Smooth muscle cell (in vitro differentiated cells): ENCODE results near the gene PPAT. TPM values are rescaled to one million over a fixed set of nuclear protein-coding genes. Genes with fewer than 3 reads are reported as not detected.
"Not testable (repeated sequence)": the region's sequence is repeated elsewhere in the genome, so short reads cannot be mapped to it uniquely, and the experiment has no call there.

Source experiments
- DNase-seq: peaks from one replicate; lab custom pipeline; 2025; ENCODE audit not compliant: unreplicated experiment; lab: John Stamatoyannopoulos, UW
- H2AFZ ChIP-seq: fragments of 200-600 bp; sonication (generic); 2 replicates; pipeline ENCODE4 v1.6.0; 2016; ENCODE audit warnings: antibody characterized with exemption, low read depth, mild to moderate bottlenecking
- H3F3A ChIP-seq: fragments of 200-600 bp; sonication (generic); 2 replicates; pipeline ENCODE4 v1.6.0; 2017; ENCODE audit warnings: antibody characterized with exemption, low read depth
- H3K27ac ChIP-seq: fragments of 200-600 bp; sonication (generic); 2 replicates; pipeline ENCODE4 v1.5.1; 2016; ENCODE audit warnings: low read depth, mild to moderate bottlenecking
- H3K27me3 ChIP-seq: fragments of 200-600 bp; sonication (generic); 2 replicates; pipeline ENCODE4 v1.6.1; 2016; ENCODE audit warnings: low read depth, mild to moderate bottlenecking
- H3K36me3 ChIP-seq: fragments of 200-600 bp; sonication (generic); 2 replicates; pipeline ENCODE4 v1.5.1; 2016; ENCODE audit warnings: low read depth
- H3K4me1 ChIP-seq: fragments of 200-600 bp; sonication (generic); 2 replicates; pipeline ENCODE4 v1.5.1; 2016; ENCODE audit warnings: low read depth
- H3K4me2 ChIP-seq: fragments of 200-600 bp; sonication (generic); 2 replicates; pipeline ENCODE4 v1.6.0; 2016; ENCODE audit warnings: mild to moderate bottlenecking
- H3K4me3 ChIP-seq: fragments of 200-600 bp; sonication (generic); 2 replicates; pipeline ENCODE4 v1.5.1; 2016; ENCODE audit warnings: mild to moderate bottlenecking
- H3K79me2 ChIP-seq: fragments of 200-600 bp; sonication (generic); 2 replicates; pipeline ENCODE4 v1.6.0; 2016; ENCODE audit warnings: low read depth, mild to moderate bottlenecking
- H3K9ac ChIP-seq: fragments of 200-600 bp; sonication (generic); 2 replicates; pipeline ENCODE4 v1.6.0; 2016; ENCODE audit warnings: low read depth
- H3K9me3 ChIP-seq: fragments of 200-600 bp; sonication (generic); replicated peaks from 2 replicates; pipeline ENCODE4 v1.5.1; 2016; ENCODE audit warnings: low read depth
- H4K20me1 ChIP-seq: fragments of 200-600 bp; sonication (generic); 2 replicates; pipeline ENCODE4 v1.6.0; 2016; ENCODE audit warnings: low read depth
- WGBS: methylation state at CpG from one replicate; pipeline ENCODE4 v1.1.7; 2016; ENCODE audit warnings: low lambda C conversion rate; 5-methylcytosine and 5-hydroxymethylcytosine counted together
- polyA plus RNA-seq: library from polyadenylated mRNA; unstranded; fragments of >200 nt; fragmentation: Nextera tagmentation; extraction: Ambion mirVana; gene quantifications from 2 replicates; pipeline ENCODE4 v1.2.1, GENCODE V29; 2016
- total RNA-seq: library from RNA; depleted of rRNA; stranded (reverse); fragments of >200 nt; gene quantifications from 2 replicates; pipeline ENCODE4 v1.2.3, GENCODE V29; 2014
- TF ChIP-seq, protein P1 (sequence below): fragments of 200-600 bp; sonication (generic); IDR thresholded peaks from 2 replicates; pipeline ENCODE4 v1.5.1; 2017; ENCODE audit warnings: borderline replicate concordance, mild to moderate bottlenecking, antibody characterized with exemption; ENCODE audit not compliant: insufficient read depth, poor library complexity, severe bottlenecking

The PPAT gene
- total and polyA plus RNA-seq, 2 experiments from 2014 or later = 11.6 to 26.8 TPM

DNA sequence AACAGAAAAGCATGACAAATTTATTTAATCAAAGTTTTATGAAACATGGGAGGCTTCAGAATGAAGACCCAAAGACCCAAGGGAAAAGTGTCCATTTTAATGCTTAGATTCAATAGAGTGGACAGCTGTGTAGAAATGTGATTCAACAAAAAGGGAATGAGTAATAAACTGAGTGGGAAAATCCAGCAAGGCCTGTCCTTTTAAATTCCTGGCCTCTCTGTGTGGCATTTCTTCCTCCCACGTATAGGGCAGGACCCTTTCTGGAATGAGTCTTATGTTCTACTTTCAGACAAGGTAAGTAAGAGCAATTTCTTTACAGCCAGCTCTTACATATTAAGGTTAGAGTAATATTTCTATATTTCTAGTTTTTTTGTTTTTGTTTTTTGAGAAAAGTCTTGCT is 62.6 kb downstream of the PPAT start:
- H3K4me2 ChIP-seq = no peak overlapping the region
- H3K27ac ChIP-seq = peak overlapping the region; percentile 46
- no peak overlapping the region for H3K4me3 ChIP-seq
- no peak overlapping the region for H3K9ac ChIP-seq
- no peaks in the 10 kb centered on the region for H4K20me1 ChIP-seq
- no peaks in the 10 kb centered on the region for H3K4me1 ChIP-seq
- TF ChIP-seq, protein P1, sequence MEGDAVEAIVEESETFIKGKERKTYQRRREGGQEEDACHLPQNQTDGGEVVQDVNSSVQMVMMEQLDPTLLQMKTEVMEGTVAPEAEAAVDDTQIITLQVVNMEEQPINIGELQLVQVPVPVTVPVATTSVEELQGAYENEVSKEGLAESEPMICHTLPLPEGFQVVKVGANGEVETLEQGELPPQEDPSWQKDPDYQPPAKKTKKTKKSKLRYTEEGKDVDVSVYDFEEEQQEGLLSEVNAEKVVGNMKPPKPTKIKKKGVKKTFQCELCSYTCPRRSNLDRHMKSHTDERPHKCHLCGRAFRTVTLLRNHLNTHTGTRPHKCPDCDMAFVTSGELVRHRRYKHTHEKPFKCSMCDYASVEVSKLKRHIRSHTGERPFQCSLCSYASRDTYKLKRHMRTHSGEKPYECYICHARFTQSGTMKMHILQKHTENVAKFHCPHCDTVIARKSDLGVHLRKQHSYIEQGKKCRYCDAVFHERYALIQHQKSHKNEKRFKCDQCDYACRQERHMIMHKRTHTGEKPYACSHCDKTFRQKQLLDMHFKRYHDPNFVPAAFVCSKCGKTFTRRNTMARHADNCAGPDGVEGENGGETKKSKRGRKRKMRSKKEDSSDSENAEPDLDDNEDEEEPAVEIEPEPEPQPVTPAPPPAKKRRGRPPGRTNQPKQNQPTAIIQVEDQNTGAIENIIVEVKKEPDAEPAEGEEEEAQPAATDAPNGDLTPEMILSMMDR = no peak
- no peaks in the 10 kb centered on the region for H3K27me3 ChIP-seq
- H3K9me3 ChIP-seq = no peaks in the 10 kb centered on the region
- no peaks in the 10 kb centered on the region for H3K36me3 ChIP-seq
- no peaks in the 10 kb centered on the region for H3F3A ChIP-seq
- no peaks in the 10 kb centered on the region for H3K79me2 ChIP-seq
- no peak overlapping the region for H2AFZ ChIP-seq
- no peak for DNase-seq
- 13% methylated on average over 1 of the region's 1 CpG for WGBS

GRCh38 chr4:56371426-56372220 is 63.8 kb downstream of the PPAT start:
- no peak overlapping the region for H3K4me2 ChIP-seq
- no peaks in the 10 kb centered on the region for H4K20me1 ChIP-seq
- no peaks in the 10 kb centered on the region for H3K4me1 ChIP-seq
- whole genome bisulfite sequencing = 71% methylated on average over 8 of the region's 8 CpGs
- DNase-seq = no peak
- no peak overlapping the region for H3K9ac ChIP-seq
- H3F3A ChIP-seq = no peaks in the 10 kb centered on the region
- TF ChIP-seq, protein P1 = no peak
- H3K79me2 ChIP-seq = no peaks in the 10 kb centered on the region
- no peak overlapping the region for H3K27ac ChIP-seq
- H3K36me3 ChIP-seq = no peaks in the 10 kb centered on the region
- no peak overlapping the region for H3K4me3 ChIP-seq
- H3K27me3 ChIP-seq = no peaks in the 10 kb centered on the region
- H3K9me3 ChIP-seq = no peaks in the 10 kb centered on the region
- no peak overlapping the region for H2AFZ ChIP-seq

DNA sequence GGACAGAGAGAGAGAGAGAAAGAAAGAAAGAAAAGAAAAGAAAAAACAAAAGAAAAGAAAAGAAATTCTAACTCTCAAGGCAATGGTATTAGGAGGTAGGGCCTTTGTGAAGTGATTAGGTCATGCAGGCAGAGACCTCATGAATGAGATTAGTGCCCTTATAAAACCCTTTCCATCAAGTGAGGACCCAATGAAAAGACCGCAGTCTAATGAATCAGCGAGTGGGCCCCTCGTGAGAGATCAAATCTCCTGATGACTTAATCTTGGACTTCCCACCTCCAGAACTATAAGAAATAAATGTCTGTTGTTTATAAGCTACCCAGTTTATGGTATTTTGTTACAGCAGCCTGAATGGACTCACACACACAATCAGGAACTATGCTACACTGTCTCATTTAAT is 65.0 kb downstream of the PPAT start:
- Histone ChIP-seq H3K9ac (no peak overlapping the region), H2AFZ (no peak overlapping the region), H4K20me1 (no peaks in the 10 kb centered on the region), H3K36me3 (no peaks in the 10 kb centered on the region), H3K4me1 (no peaks in the 10 kb centered on the region), H3F3A (no peaks in the 10 kb centered on the region), H3K4me3 (no peak overlapping the region), H3K27me3 (no peaks in the 10 kb centered on the region), H3K79me2 (no peaks in the 10 kb centered on the region), H3K4me2 (no peak overlapping the region), H3K27ac (no peak overlapping the region), H3K9me3 (no peaks in the 10 kb centered on the region)
- WGBS = 68% methylated on average over 3 of the region's 3 CpGs
- TF ChIP-seq, protein P1 = no peak
- no peak for DNase-seq

- DNase-seq, H3K36me3 ChIP-seq, H3K27me3 ChIP-seq, H3K9me3 ChIP-seq, H2AFZ ChIP-seq, H4K20me1 ChIP-seq, H3K4me1 ChIP-seq, H3F3A ChIP-seq, H3K79me2 ChIP-seq, H3K4me3 ChIP-seq, H3K4me2 ChIP-seq, H3K27ac ChIP-seq, H3K9ac ChIP-seq: not testable (repeated sequence)
- WGBS = 97% methylated on average over 12 of the region's 12 CpGs
These were observed 72.4 kb downstream of the PPAT start for GRCh38 chr4:56362981-56363380.
